ENCODE measurements around the gene WNT9A.
"Not testable (repeated sequence)": the region's sequence is repeated elsewhere in the genome, so short reads cannot be mapped to it uniquely, and the experiment has no call there.

GRCh38 chr1:227909923-227910328 is 37.8 kb downstream of the WNT9A start:
- not testable (repeated sequence) for TF ChIP-seq CTCF, POLR2A (IDR thresholded peaks at IDR 0.05)
